Cardiac muscle cell (in vitro differentiated cells and primary cell): Measurements from ENCODE around the gene APEH. TPM values are rescaled to one million over a fixed set of nuclear protein-coding genes. Genes with fewer than 3 reads are reported as not detected.

Experiments used
- DNase-seq, 2 donors: peaks; one replicate each; pipeline versions ENCODE4 v3.0.0 to v3.0.0-alpha.2; 2010 to 2017; ENCODE audit warnings: low read depth in 1 of 2, low spot score in 1 of 2
- H3K27ac ChIP-seq: fragments of 200-600 bp; sonication (generic); 2 replicates; pipeline ENCODE4 v1.5.1; 2016
- H3K27me3 ChIP-seq: fragments of 200-600 bp; sonication (generic); 2 replicates; pipeline ENCODE4 v1.6.0; 2016; ENCODE audit warnings: control low read depth
- H3K36me3 ChIP-seq: fragments of 200-600 bp; sonication (generic); 2 replicates; pipeline ENCODE4 v1.5.1; 2016; ENCODE audit warnings: control low read depth
- H3K4me1 ChIP-seq: fragments of 200-600 bp; sonication (generic); 2 replicates; pipeline ENCODE4 v1.8.1; 2017; ENCODE audit warnings: low read depth, mild to moderate bottlenecking, mixed run types
- H3K4me3 ChIP-seq: fragments of 200-600 bp; sonication (generic); 2 replicates; pipeline ENCODE4 v1.5.1; 2016; ENCODE audit warnings: mild to moderate bottlenecking
- H3K9me3 ChIP-seq: fragments of 200-600 bp; sonication (generic); 2 replicates; pipeline ENCODE4 v1.5.1; 2017; ENCODE audit warnings: low read depth, mild to moderate bottlenecking, control low read depth
- CTCF ChIP-seq: IDR thresholded peaks from 2 replicates; pipeline ENCODE4 v1.5.1; 2012; ENCODE audit warnings: low read depth, mild to moderate bottlenecking, low read length
- polyA plus RNA-seq: library from polyadenylated mRNA; unstranded; fragments of >200 nt; fragmentation: Nextera tagmentation; extraction: Ambion mirVana; gene quantifications from 2 replicates; pipeline ENCODE4 v1.2.1, GENCODE V29; 2016
- total RNA-seq: library from RNA; depleted of rRNA; stranded (reverse); fragments of >200 nt; gene quantifications from 2 replicates; pipeline ENCODE4 v1.2.3, GENCODE V29; 2016

The APEH gene
- total and polyA plus RNA-seq, 2 experiments from 2014 or later = 165 to 216 TPM

- Histone ChIP-seq H3K4me3 (no peak overlapping the region), H3K36me3 (peaks cover 18% of the 10 kb centered on the region), H3K27ac (no peak overlapping the region), H3K4me1 (no peaks in the 10 kb centered on the region), H3K9me3 (no peaks in the 10 kb centered on the region), H3K27me3 (no peaks in the 10 kb centered on the region)
- no peak for DNase-seq
- no peak for TF ChIP-seq CTCF
Observed at GRCh38 chr3:49725906-49726681, 51.9 kb downstream of the APEH start.

- H3K36me3 ChIP-seq = peaks cover 23% of the 10 kb centered on the region
- no peaks in the 10 kb centered on the region for H3K9me3 ChIP-seq
- DNase-seq = no peak
- H3K4me3 ChIP-seq = no peak overlapping the region
- TF ChIP-seq CTCF = no peak
- no peaks in the 10 kb centered on the region for H3K4me1 ChIP-seq
- no peak overlapping the region for H3K27ac ChIP-seq
- no peaks in the 10 kb centered on the region for H3K27me3 ChIP-seq
Observed at GRCh38 chr3:49727154-49727923, 53.2 kb downstream of the APEH start.

- TF ChIP-seq CTCF = no peak
- H3K36me3 ChIP-seq = peaks cover 26% of the 10 kb centered on the region
Observed at GRCh38 chr3:49727924-49728361, 53.8 kb downstream of the APEH start.

GRCh38 chr3:49729966-49730609, 55.9 kb downstream of the APEH start:
- Histone ChIP-seq H3K27me3 (no peaks in the 10 kb centered on the region), H3K4me1 (no peaks in the 10 kb centered on the region), H3K9me3 (no peaks in the 10 kb centered on the region), H3K27ac (no peak overlapping the region), H3K36me3 (peaks cover 26% of the 10 kb centered on the region), H3K4me3 (no peak overlapping the region)
- no peak for TF ChIP-seq CTCF
- DNase-seq = no peak

More at GRCh38 chr3:49727924-49728361, 53.8 kb downstream of the APEH start:
- H3K4me1 ChIP-seq = no peaks in the 10 kb centered on the region
- no peak overlapping the region for H3K4me3 ChIP-seq
- no peaks in the 10 kb centered on the region for H3K27me3 ChIP-seq
- DNase-seq = no peak
- no peaks in the 10 kb centered on the region for H3K9me3 ChIP-seq
- no peak overlapping the region for H3K27ac ChIP-seq

GRCh38 chr3:49732597-49732996, 58.4 kb downstream of the APEH start:
- H3K27ac ChIP-seq = no peak overlapping the region
- H3K36me3 ChIP-seq = peaks cover 32% of the 10 kb centered on the region
- no peak for TF ChIP-seq CTCF
- no peaks in the 10 kb centered on the region for H3K4me1 ChIP-seq
- no peak overlapping the region for H3K4me3 ChIP-seq
- no peaks in the 10 kb centered on the region for H3K9me3 ChIP-seq
- no peaks in the 10 kb centered on the region for H3K27me3 ChIP-seq
- DNase-seq = no peak
